Frontal cortex (tissue), 4 donors: Measurements from ENCODE around the gene KIAA0040. TPM values are rescaled to one million over a fixed set of nuclear protein-coding genes. Genes with fewer than 3 reads are reported as not detected.

Experiments used
- DNase-seq, 2 donors: peaks; one replicate each; pipeline ENCODE4 v3.0.0; 2012; ENCODE audit warnings: low spot score in 2 of 2
- FAIRE-seq: peaks from 2 replicates; lab custom pipeline; 2012; peaks lifted over from hg19 to GRCh38; lab: Jason Lieb, UNC
- total RNA-seq: library from RNA; depleted of rRNA; stranded (reverse); fragments of >200 nt; gene quantifications from one replicate; pipeline ENCODE4 v1.2.3, GENCODE V29; 2014
- donor health status: control.
- donor health status: control.
- donor health status: control.

The KIAA0040 gene
- total RNA-seq = 0.41 TPM

DNA sequence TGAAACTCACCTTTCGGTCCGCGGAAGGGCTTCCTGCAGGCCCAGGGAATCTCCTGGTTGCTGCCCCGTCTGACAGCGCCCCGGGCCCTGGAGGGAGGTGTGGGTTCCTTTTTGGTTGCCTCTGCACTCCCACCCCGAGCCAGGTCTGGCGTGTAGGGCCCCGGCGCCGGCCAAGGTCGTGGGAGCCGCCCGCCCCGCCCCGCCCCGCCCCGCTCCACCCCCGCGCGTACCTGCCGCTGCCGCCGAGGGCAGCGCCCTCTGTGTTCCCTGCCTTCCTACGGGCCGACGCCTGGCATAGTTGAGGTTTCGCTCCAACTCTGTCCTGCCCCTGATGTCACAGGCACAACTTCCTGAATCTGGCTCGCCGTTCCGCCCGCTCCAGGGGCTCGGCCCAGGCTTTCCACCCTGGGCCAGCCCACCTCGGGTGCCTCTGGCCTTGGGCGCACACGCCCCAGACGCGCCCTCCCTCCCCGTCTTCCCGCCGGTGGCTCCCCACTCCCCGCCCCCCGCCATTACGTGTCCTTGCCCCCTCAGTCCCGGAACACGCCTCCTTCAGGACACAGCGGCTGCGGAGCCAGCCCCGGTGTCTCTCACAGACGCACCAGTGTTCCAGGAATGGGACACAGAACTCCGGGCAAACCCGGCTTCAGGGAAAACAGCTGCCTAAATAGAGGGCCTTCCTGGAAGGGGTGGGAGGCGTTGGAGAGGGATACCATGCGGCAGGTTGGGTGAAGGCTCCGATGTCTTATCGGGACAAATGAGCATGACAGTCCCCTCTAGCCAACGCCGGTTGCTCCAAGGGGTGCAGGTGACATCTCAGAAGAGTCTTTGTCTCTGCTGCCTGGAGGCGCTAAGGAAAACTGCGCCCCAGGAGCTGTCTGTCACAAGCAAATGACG is at the start of gene KIAA0040:
TSS of gene KIAA0040 (minus strand) at position 147 of the 897 bp plus-strand sequence. CDS start 31,763 bp downstream, outside the sequence.
- FAIRE-seq = no peak
- DNase-seq = peak; percentile 35 to 57

GRCh38 chr1:175237389-175237788 is 44.8 kb upstream of the KIAA0040 start:
- DNase-seq = no peak
- no peak for FAIRE-seq

DNA sequence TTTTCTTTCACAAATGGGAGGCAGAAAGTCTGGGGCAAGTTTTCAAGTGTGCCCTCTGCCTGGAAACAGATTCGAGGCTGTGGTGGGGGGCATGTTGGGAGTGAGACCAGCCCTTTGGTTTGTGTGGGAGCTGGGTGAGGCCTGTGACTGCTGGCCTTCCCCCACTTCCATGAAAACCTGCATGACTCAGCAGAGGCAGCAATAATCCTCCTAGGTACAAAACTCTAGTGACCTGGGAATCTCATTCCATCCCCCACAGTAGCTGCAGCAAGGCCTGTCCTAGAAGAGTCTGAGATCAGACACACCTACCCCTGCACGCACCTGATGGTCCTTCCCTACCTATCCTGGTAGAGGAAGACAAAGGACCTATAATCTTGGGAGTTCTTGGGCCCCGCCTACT is 42.1 kb upstream of the KIAA0040 start:
- FAIRE-seq = no peak
- DNase-seq = no peak

- FAIRE-seq (no peak), DNase-seq (no peak)
Observed at GRCh38 chr1:175232335-175232734, 39.8 kb upstream of the KIAA0040 start.

- no peak for FAIRE-seq
- DNase-seq = no peak
Observed at GRCh38 chr1:175225805-175226129, 33.2 kb upstream of the KIAA0040 start.

- DNase-seq (no peak), FAIRE-seq (no peak)
Observed at GRCh38 chr1:175222296-175222938, 29.8 kb upstream of the KIAA0040 start.

DNA sequence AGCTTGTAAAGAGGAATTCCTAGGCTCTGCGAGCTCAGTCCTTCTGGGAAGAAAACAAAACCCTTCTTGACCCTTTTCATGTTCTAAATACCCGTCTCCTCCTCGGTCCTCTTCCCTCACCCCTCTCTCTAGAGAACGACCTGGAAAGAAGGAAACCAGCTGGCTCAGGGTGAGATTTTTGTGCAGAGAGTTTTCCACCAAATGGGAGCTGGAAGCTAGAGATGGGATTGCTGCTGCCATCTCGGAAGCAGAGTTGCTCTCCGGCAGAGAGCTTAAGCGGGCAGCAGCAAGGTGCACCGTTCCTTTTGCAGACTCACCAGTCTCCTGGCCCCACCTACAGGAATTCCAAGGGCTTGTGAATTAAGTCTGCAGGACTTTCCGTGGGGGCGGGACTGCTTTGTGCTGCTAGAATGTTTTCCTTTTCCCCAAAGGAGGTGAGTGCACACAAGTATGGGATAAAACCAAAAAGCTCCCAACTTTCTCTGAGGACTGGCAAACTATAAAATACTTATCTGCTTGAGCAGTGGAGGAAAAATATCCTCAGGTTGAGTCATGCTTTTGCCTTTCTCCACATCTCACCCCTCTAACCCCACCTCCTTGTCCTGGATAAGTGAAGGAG is 29.1 kb upstream of the KIAA0040 start:
- FAIRE-seq (no peak), DNase-seq (no peak)

GRCh38 chr1:175220853-175221556 is 28.4 kb upstream of the KIAA0040 start:
- DNase-seq (no peak), FAIRE-seq (no peak)

GRCh38 chr1:175219774-175220173 is 27.2 kb upstream of the KIAA0040 start:
- no peak for FAIRE-seq

GRCh38 chr1:175218786-175219434 is 26.3 kb upstream of the KIAA0040 start:
- DNase-seq (no peak), FAIRE-seq (no peak)

More at GRCh38 chr1:175219774-175220173, 27.2 kb upstream of the KIAA0040 start:
- DNase-seq = no peak

- DNase-seq = no peak
- no peak for FAIRE-seq
Observed at GRCh38 chr1:175217721-175218531, 25.4 kb upstream of the KIAA0040 start.

DNA sequence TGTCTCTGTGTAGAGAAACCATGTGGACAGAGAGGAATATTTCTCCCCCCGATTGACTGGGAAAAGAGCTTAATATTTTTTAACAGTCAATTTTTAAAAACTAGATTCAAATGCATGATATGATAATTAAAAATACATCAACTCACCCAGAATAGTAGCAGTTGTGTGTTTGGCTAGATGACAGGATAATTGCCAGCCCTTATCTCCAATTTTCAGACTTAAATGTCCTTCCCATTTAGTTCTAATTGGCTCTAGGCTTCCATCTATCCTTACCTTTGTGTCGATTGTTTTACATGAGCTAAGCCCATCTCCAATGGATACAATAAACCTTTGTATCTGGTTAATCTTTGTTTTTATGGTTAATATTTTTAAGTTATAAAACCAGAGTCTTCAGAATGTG is 23.9 kb upstream of the KIAA0040 start:
- no peak for FAIRE-seq
- DNase-seq = no peak

- FAIRE-seq (no peak), DNase-seq (no peak)
Observed at GRCh38 chr1:175211656-175212055, 19.1 kb upstream of the KIAA0040 start.

GRCh38 chr1:175210744-175211143 is 18.2 kb upstream of the KIAA0040 start:
- DNase-seq (no peak), FAIRE-seq (no peak)

GRCh38 chr1:175209493-175209921 is 16.9 kb upstream of the KIAA0040 start:
- DNase-seq = no peak

DNA sequence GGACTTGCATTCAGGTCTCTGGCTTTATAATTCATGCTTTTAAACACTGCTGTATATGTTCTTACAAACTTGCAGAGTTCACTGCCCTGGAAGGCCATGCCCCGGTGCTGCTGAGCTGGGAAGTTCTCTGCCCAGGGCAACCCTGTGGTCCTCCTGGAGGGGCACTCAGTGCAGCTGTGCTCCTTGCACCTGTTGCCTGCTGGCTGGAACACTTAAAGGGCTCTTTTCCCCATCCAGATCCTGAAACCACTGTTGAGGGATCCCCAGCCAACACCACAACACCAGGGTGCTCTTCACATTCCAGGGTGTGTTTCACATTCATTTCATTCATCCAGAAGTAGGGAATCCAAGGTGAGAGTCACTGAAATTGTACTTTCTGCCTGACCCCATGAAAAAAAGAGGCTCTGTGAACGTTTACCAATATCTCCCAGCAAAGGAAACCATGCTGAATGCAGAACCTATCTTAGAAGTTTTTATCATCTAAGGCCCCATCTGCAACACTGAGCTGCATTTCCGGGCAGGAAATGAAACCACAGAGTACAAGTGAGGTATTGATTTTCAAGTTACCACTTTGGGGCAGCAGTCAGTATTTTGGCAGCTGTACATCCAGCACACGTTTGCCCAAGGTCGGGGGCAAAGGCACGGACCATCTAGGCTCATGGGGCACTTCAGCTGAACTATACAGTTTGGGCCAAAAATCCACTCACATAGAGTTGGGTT is 16.4 kb upstream of the KIAA0040 start:
- FAIRE-seq (no peak), DNase-seq (no peak)

More at GRCh38 chr1:175209493-175209921, 16.9 kb upstream of the KIAA0040 start:
- FAIRE-seq = no peak

- DNase-seq (no peak), FAIRE-seq (no peak)
Observed at GRCh38 chr1:175207971-175208370, 15.4 kb upstream of the KIAA0040 start.

DNA sequence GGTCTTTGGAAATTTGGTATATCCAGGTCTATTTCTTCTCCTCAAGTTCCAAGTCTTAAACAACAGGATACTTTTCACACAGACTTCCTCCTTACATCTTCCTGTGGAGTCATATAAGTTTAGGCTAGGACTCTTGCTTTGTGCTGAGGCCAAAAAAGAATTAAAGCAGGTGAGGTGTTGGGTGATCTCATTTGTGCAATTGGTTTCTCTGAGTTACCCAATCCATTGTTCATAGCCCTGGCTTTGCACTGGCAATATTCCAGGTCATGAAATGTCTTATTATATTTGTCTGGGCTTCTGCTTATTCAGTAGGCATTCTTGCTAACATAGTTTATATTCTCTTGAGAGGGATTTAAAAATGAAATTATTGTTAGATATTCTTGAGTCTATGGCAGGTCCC is 14.1 kb upstream of the KIAA0040 start:
- FAIRE-seq = no peak

More for the DNA sequence above, 14.1 kb upstream of the KIAA0040 start:
- no peak for DNase-seq
